ENCODE data around the gene PDLIM1. TPM values are rescaled to one million over a fixed set of nuclear protein-coding genes. Genes with fewer than 3 reads are reported as not detected.
A peak's percentile ranks its signal among the peaks of the same experiment; 100 is the strongest.

PDLIM1 gene
- total and polyA plus RNA-seq, 8 donors, result 44.1 to 120 (median 55.9) TPM

GRCh38 chr10:95331596-95332130 is 40.9 kb upstream of the PDLIM1 start:
- no peaks in the 10 kb centered on the region for H3K36me3 ChIP-seq
- TF ChIP-seq, protein P1, sequence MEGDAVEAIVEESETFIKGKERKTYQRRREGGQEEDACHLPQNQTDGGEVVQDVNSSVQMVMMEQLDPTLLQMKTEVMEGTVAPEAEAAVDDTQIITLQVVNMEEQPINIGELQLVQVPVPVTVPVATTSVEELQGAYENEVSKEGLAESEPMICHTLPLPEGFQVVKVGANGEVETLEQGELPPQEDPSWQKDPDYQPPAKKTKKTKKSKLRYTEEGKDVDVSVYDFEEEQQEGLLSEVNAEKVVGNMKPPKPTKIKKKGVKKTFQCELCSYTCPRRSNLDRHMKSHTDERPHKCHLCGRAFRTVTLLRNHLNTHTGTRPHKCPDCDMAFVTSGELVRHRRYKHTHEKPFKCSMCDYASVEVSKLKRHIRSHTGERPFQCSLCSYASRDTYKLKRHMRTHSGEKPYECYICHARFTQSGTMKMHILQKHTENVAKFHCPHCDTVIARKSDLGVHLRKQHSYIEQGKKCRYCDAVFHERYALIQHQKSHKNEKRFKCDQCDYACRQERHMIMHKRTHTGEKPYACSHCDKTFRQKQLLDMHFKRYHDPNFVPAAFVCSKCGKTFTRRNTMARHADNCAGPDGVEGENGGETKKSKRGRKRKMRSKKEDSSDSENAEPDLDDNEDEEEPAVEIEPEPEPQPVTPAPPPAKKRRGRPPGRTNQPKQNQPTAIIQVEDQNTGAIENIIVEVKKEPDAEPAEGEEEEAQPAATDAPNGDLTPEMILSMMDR (IDR thresholded peaks at IDR 0.05), result no peak
- H3K4me1 ChIP-seq, result peaks cover 0 to 5% (median 0%) of the 10 kb centered on the region in 3 donors
- no peak for DNase-seq
- intact Hi-C loops (cut with DNase I), result no loop called here
- WGBS, 2 donors, result 85 to 92% methylated on average over 3 of the region's 3 CpGs
- no peak for FAIRE-seq
- H3K9me3 ChIP-seq, result no peaks in the 10 kb centered on the region
- H3K27ac ChIP-seq, result no peak overlapping the region
- H3K27me3 ChIP-seq, result no peaks in the 10 kb centered on the region
- H3K4me3 ChIP-seq, result no peak overlapping the region
- ATAC-seq, result no peak

- Histone ChIP-seq H3K4me3 (no peak overlapping the region), H3K27ac (no peak overlapping the region), H3K9me3 (no peaks in the 10 kb centered on the region), H3K4me1 (peaks cover 0 to 5% (median 0%) of the 10 kb centered on the region in 3 donors), H3K27me3 (no peaks in the 10 kb centered on the region), H3K36me3 (no peaks in the 10 kb centered on the region)
- FAIRE-seq (no peak), DNase-seq (no peak), ATAC-seq (no peak)
- intact Hi-C loops (cut with DNase I), result no loop called here
- TF ChIP-seq, protein P1 (IDR thresholded peaks at IDR 0.05), result no peak
- 90 to 92% methylated on average over 1 of the region's 1 CpG for WGBS, 2 donors
These were observed 40.2 kb upstream of the PDLIM1 start for GRCh38 chr10:95330966-95331453.

- Histone ChIP-seq H3K4me1 (peaks cover 0 to 5% (median 0%) of the 10 kb centered on the region in 3 donors), H3K9me3 (no peaks in the 10 kb centered on the region), H3K27ac (no peak overlapping the region), H3K36me3 (no peaks in the 10 kb centered on the region), H3K4me3 (no peak overlapping the region), H3K27me3 (no peaks in the 10 kb centered on the region)
- intact Hi-C loops (cut with DNase I), result no loop called here
- 89 to 92% methylated on average over 9 of the region's 9 CpGs for WGBS, 2 donors
- no peak for ATAC-seq
- FAIRE-seq, result no peak
- DNase-seq, result no peak
- TF ChIP-seq, protein P1 (IDR thresholded peaks at IDR 0.05), result no peak
These were observed 38.5 kb upstream of the PDLIM1 start for GRCh38 chr10:95329296-95329695.

DNA sequence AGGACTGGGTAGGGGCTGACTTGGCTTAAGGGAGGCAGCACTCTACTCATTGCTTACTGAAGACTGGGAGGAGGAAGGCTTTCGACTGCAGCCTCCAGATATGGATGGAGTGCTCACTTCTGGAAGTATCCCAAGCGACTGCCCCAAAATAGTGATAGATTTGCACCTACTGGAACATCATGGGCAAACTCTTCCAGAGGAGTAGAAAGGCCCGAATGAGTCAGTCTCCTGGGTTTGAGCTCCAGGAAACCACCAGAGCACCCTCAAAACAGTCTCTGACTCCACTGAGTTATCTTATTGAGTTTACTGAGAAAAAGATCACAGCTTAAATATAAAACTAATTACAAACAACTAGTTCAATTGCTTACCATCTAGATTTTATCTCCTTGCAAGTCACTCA is 37.2 kb upstream of the PDLIM1 start:
- no peaks in the 10 kb centered on the region for H3K9me3 ChIP-seq
- H3K4me3 ChIP-seq, result no peak overlapping the region
- FAIRE-seq (no peak), DNase-seq (no peak), ATAC-seq (no peak)
- peaks cover 0 to 5% (median 0%) of the 10 kb centered on the region in 3 donors for H3K4me1 ChIP-seq
- no peak overlapping the region for H3K27ac ChIP-seq
- TF ChIP-seq, protein P1 (IDR thresholded peaks at IDR 0.05), result no peak
- WGBS, 2 donors, result 91 to 92% methylated on average over 3 of the region's 3 CpGs
- intact Hi-C loops (cut with DNase I), result no loop called here
- H3K36me3 ChIP-seq, result no peaks in the 10 kb centered on the region
- H3K27me3 ChIP-seq, result no peaks in the 10 kb centered on the region

DNA sequence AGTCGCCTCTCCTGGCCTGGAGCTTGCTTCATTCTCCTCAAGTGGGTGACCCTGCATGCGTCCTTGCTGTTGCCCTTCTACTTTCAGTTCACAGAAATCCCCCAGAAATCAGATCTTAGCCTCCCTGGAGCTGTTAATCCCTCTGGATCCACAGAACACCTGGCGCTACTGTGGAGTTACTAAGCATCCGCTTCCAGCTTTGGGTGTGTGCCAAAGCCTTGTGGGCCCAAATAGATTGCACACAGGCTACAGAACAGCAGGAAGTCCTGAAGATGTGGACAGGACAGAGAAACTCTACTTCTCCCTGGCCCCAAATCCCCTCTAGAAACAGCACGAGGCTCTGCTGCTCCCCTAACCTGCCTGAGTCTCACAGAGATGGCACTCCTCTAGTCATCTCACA is 36.6 kb upstream of the PDLIM1 start:
- ATAC-seq (peak in 3 of 4 donors; percentile 57 to 79 (median 68)), DNase-seq (peak in 3 of 6 donors; percentile 26 to 52 (median 41)), FAIRE-seq (no peak)
- peaks cover 0 to 5% (median 0%) of the 10 kb centered on the region in 3 donors for H3K4me1 ChIP-seq
- no peak overlapping the region for H3K4me3 ChIP-seq
- H3K27me3 ChIP-seq, result no peaks in the 10 kb centered on the region
- no peak overlapping the region for H3K27ac ChIP-seq
- 73 to 78% methylated on average over 5 of the region's 5 CpGs for WGBS, 2 donors
- no peaks in the 10 kb centered on the region for H3K9me3 ChIP-seq
- intact Hi-C loops (cut with DNase I), result no loop called here
- H3K36me3 ChIP-seq, result no peaks in the 10 kb centered on the region
- TF ChIP-seq, protein P1 (IDR thresholded peaks at IDR 0.05), result no peak

All from pancreas (tissue), 10 donors.